Measurements from ENCODE around the gene IRF2.

Gene IRF2

GRCh38 chr4:184413261-184414046 is 60.9 kb downstream of the IRF2 start:
- no peaks in the 10 kb centered on the region for H4K20me1 ChIP-seq (ENCODE audit: insufficient read depth, low read length)
- H3K27me3 ChIP-seq (replicated peaks; ENCODE audit: insufficient read depth, low read length): no peaks in the 10 kb centered on the region
- H3F3A ChIP-seq (ENCODE audit: insufficient read depth, low read length): peaks cover 44% of the 10 kb centered on the region
- no peaks in the 10 kb centered on the region for H3K9me2 ChIP-seq (replicated peaks; ENCODE audit: insufficient read depth, low read length)
- peaks cover 41% of the 10 kb centered on the region for H3K4me1 ChIP-seq (ENCODE audit: low read length)
- H3K27ac ChIP-seq (ENCODE audit: low read length): no peak overlapping the region
- no peak overlapping the region for H2AFZ ChIP-seq (ENCODE audit: low read length)
- no peak overlapping the region for H3K4me3 ChIP-seq (ENCODE audit: low read length)
- TF ChIP-seq EZH2phosphoT487 (IDR thresholded peaks at IDR 0.05; ENCODE audit: low read length): no peak
- H3K4me2 ChIP-seq (ENCODE audit: low read depth, low read length): no peak overlapping the region
- no peak overlapping the region for H3K9ac ChIP-seq (ENCODE audit: low read length)
- DNase-seq: no peak
- peaks cover 68% of the 10 kb centered on the region for H3K79me2 ChIP-seq (ENCODE audit: low read length)
- no peaks in the 10 kb centered on the region; the same call in 1 of the 2 replicates for H3K9me3 ChIP-seq (replicated peaks; ENCODE audit: insufficient read depth, low read length)
- H3K36me3 ChIP-seq (replicated peaks; ENCODE audit: insufficient read depth, low read length): peaks cover 16% of the 10 kb centered on the region

- peaks cover 52% of the 10 kb centered on the region for H3K4me1 ChIP-seq (ENCODE audit: low read length)
- peak overlapping the region; percentile 57; the same call in 1 of the 2 replicates for H3K4me2 ChIP-seq (ENCODE audit: low read depth, low read length)
Observed at GRCh38 chr4:184410748-184411147, 63.6 kb downstream of the IRF2 start.

GRCh38 chr4:184409911-184410692 is 64.2 kb downstream of the IRF2 start:
- Histone ChIP-seq H3F3A (ENCODE audit: insufficient read depth, low read length) (peaks cover 52% of the 10 kb centered on the region), H3K9me2 (replicated peaks; ENCODE audit: insufficient read depth, low read length) (no peaks in the 10 kb centered on the region), H3K4me2 (ENCODE audit: low read depth, low read length) (peak overlapping the region; percentile 57; the same call in 1 of the 2 replicates), H3K79me2 (ENCODE audit: low read length) (peaks cover 78% of the 10 kb centered on the region), H3K27ac (ENCODE audit: low read length) (peak overlapping the region; percentile 86), H4K20me1 (ENCODE audit: insufficient read depth, low read length) (no peaks in the 10 kb centered on the region), H3K4me3 (ENCODE audit: low read length) (no peak overlapping the region), H3K36me3 (replicated peaks; ENCODE audit: insufficient read depth, low read length) (peaks cover 23% of the 10 kb centered on the region), H3K9me3 (replicated peaks; ENCODE audit: insufficient read depth, low read length) (no peaks in the 10 kb centered on the region; the same call in 1 of the 2 replicates), H3K9ac (ENCODE audit: low read length) (peak overlapping the region; percentile 68; the same call in 1 of the 2 replicates), H3K27me3 (replicated peaks; ENCODE audit: insufficient read depth, low read length) (no peaks in the 10 kb centered on the region), H2AFZ (ENCODE audit: low read length) (no peak overlapping the region), H3K4me1 (ENCODE audit: low read length) (peaks cover 58% of the 10 kb centered on the region)
- DNase-seq: peak; percentile 92
- TF ChIP-seq CTCF (IDR thresholded peaks at IDR 0.05; ENCODE audit: low read length) (no peak), EZH2phosphoT487 (IDR thresholded peaks at IDR 0.05; ENCODE audit: low read length) (no peak), EZH2 (optimal IDR thresholded peaks at IDR 0.05; ENCODE audit: low read depth, low read length) (no peak)

More at GRCh38 chr4:184410748-184411147, 63.6 kb downstream of the IRF2 start:
- Histone ChIP-seq H3F3A (ENCODE audit: insufficient read depth, low read length) (peaks cover 49% of the 10 kb centered on the region), H3K79me2 (ENCODE audit: low read length) (peaks cover 78% of the 10 kb centered on the region), H3K9ac (ENCODE audit: low read length) (peak overlapping the region; percentile 68; the same call in 1 of the 2 replicates), H3K27ac (ENCODE audit: low read length) (peak overlapping the region; percentile 86), H4K20me1 (ENCODE audit: insufficient read depth, low read length) (no peaks in the 10 kb centered on the region), H3K9me3 (replicated peaks; ENCODE audit: insufficient read depth, low read length) (no peaks in the 10 kb centered on the region; the same call in 1 of the 2 replicates), H3K4me3 (ENCODE audit: low read length) (no peak overlapping the region), H3K27me3 (replicated peaks; ENCODE audit: insufficient read depth, low read length) (no peaks in the 10 kb centered on the region), H3K9me2 (replicated peaks; ENCODE audit: insufficient read depth, low read length) (no peaks in the 10 kb centered on the region), H2AFZ (ENCODE audit: low read length) (no peak overlapping the region), H3K36me3 (replicated peaks; ENCODE audit: insufficient read depth, low read length) (peaks cover 22% of the 10 kb centered on the region)
- TF ChIP-seq EZH2 (optimal IDR thresholded peaks at IDR 0.05; ENCODE audit: low read depth, low read length) (no peak), EZH2phosphoT487 (IDR thresholded peaks at IDR 0.05; ENCODE audit: low read length) (no peak), CTCF (IDR thresholded peaks at IDR 0.05; ENCODE audit: low read length) (no peak)
- no peak for DNase-seq
